ENCODE measurements around the gene FBXL7. TPM values are rescaled to one million over a fixed set of nuclear protein-coding genes. Genes with fewer than 3 reads are reported as not detected.

The FBXL7 gene
- total RNA-seq, 1 donor from 2014 or later: 12.3 TPM

GRCh38 chr5:15951126-15951525 is 451.1 kb downstream of the FBXL7 start:
- TF ChIP-seq EZH2 (IDR thresholded peaks at IDR 0.05) (no peak), CTCF (IDR thresholded peaks at IDR 0.05) (no peak)
- H3K27me3 Mint-ChIP-seq (ENCODE audit: insufficient read depth, low read depth): no peaks in the 10 kb centered on the region
- Histone ChIP-seq H3K4me3 (no peak overlapping the region), H4K20me1 (ENCODE audit: low read depth) (no peaks in the 10 kb centered on the region), H3K79me2 (ENCODE audit: low read depth) (no peaks in the 10 kb centered on the region), H3K36me3 (no peaks in the 10 kb centered on the region), H3K27ac (no peak overlapping the region), H2AFZ (replicated peaks) (no peak overlapping the region), H3K9me3 (ENCODE audit: low read depth) (no peaks in the 10 kb centered on the region), H3K4me2 (no peak overlapping the region), H3K9ac (no peak overlapping the region), H3K4me1 (no peaks in the 10 kb centered on the region), H3F3A (ENCODE audit: low read depth) (no peaks in the 10 kb centered on the region), H3K27me3 (no peaks in the 10 kb centered on the region)
- DNase-seq (ENCODE audit: low spot score): no peak
- H3K27ac Mint-ChIP-seq: no peak overlapping the region
- peaks cover 6% of the 10 kb centered on the region for H3K36me3 Mint-ChIP-seq
- H3K4me3 Mint-ChIP-seq: no peak overlapping the region
- H3K9me3 Mint-ChIP-seq: no peaks in the 10 kb centered on the region
- H3K4me1 Mint-ChIP-seq: no peaks in the 10 kb centered on the region

GRCh38 chr5:15951550-15951949 is 451.6 kb downstream of the FBXL7 start:
- Histone ChIP-seq H3K9me3 (ENCODE audit: low read depth) (no peaks in the 10 kb centered on the region), H3K4me2 (no peak overlapping the region), H3K36me3 (no peaks in the 10 kb centered on the region), H3K4me3 (no peak overlapping the region), H3F3A (ENCODE audit: low read depth) (no peaks in the 10 kb centered on the region), H3K79me2 (ENCODE audit: low read depth) (no peaks in the 10 kb centered on the region), H2AFZ (replicated peaks) (no peak overlapping the region), H3K27me3 (no peaks in the 10 kb centered on the region), H4K20me1 (ENCODE audit: low read depth) (no peaks in the 10 kb centered on the region), H3K9ac (no peak overlapping the region), H3K27ac (no peak overlapping the region), H3K4me1 (no peaks in the 10 kb centered on the region)
- Mint-ChIP-seq H3K4me3 (no peak overlapping the region), H3K4me1 (no peaks in the 10 kb centered on the region), H3K9me3 (no peaks in the 10 kb centered on the region), H3K27me3 (ENCODE audit: insufficient read depth, low read depth) (no peaks in the 10 kb centered on the region), H3K27ac (no peak overlapping the region), H3K36me3 (peaks cover 6% of the 10 kb centered on the region)
- TF ChIP-seq EZH2phosphoT487 (IDR thresholded peaks at IDR 0.05): no peak
- TF ChIP-seq CTCF (IDR thresholded peaks at IDR 0.05): no peak
- no peak for TF ChIP-seq EZH2 (IDR thresholded peaks at IDR 0.05)
- DNase-seq (ENCODE audit: low spot score): no peak

- Histone ChIP-seq H3K27me3 (no peaks in the 10 kb centered on the region), H3K36me3 (no peaks in the 10 kb centered on the region), H3K27ac (no peak overlapping the region), H3F3A (ENCODE audit: low read depth) (no peaks in the 10 kb centered on the region), H2AFZ (replicated peaks) (no peak overlapping the region), H3K9ac (no peak overlapping the region), H3K9me3 (ENCODE audit: low read depth) (no peaks in the 10 kb centered on the region), H3K79me2 (ENCODE audit: low read depth) (no peaks in the 10 kb centered on the region), H3K4me2 (no peak overlapping the region), H3K4me1 (no peaks in the 10 kb centered on the region), H3K4me3 (no peak overlapping the region), H4K20me1 (ENCODE audit: low read depth) (no peaks in the 10 kb centered on the region)
- Mint-ChIP-seq H3K4me1 (no peaks in the 10 kb centered on the region), H3K9me3 (no peaks in the 10 kb centered on the region), H3K4me3 (no peak overlapping the region), H3K27ac (no peak overlapping the region), H3K27me3 (ENCODE audit: insufficient read depth, low read depth) (no peaks in the 10 kb centered on the region), H3K36me3 (no peaks in the 10 kb centered on the region)
- TF ChIP-seq EZH2 (IDR thresholded peaks at IDR 0.05): no peak
- no peak for TF ChIP-seq CTCF (IDR thresholded peaks at IDR 0.05)
- TF ChIP-seq EZH2phosphoT487 (IDR thresholded peaks at IDR 0.05): no peak
- no peak for DNase-seq (ENCODE audit: low spot score)
These were observed 456.6 kb downstream of the FBXL7 start for GRCh38 chr5:15956622-15957021.

- Histone ChIP-seq H3K4me3 (no peak overlapping the region), H3K27ac (no peak overlapping the region), H3K36me3 (no peaks in the 10 kb centered on the region), H4K20me1 (ENCODE audit: low read depth) (no peaks in the 10 kb centered on the region), H2AFZ (replicated peaks) (no peak overlapping the region), H3K4me2 (no peak overlapping the region), H3F3A (ENCODE audit: low read depth) (no peaks in the 10 kb centered on the region), H3K79me2 (ENCODE audit: low read depth) (no peaks in the 10 kb centered on the region), H3K27me3 (no peaks in the 10 kb centered on the region), H3K9ac (no peak overlapping the region), H3K9me3 (ENCODE audit: low read depth) (no peaks in the 10 kb centered on the region), H3K4me1 (no peaks in the 10 kb centered on the region)
- H3K36me3 Mint-ChIP-seq: no peaks in the 10 kb centered on the region
- H3K9me3 Mint-ChIP-seq: no peaks in the 10 kb centered on the region
- no peak for TF ChIP-seq EZH2phosphoT487 (IDR thresholded peaks at IDR 0.05)
- TF ChIP-seq CTCF (IDR thresholded peaks at IDR 0.05): no peak
- TF ChIP-seq EZH2 (IDR thresholded peaks at IDR 0.05): no peak
- no peaks in the 10 kb centered on the region for H3K27me3 Mint-ChIP-seq (ENCODE audit: insufficient read depth, low read depth)
- H3K4me3 Mint-ChIP-seq: no peak overlapping the region
- no peak overlapping the region for H3K27ac Mint-ChIP-seq
- DNase-seq (ENCODE audit: low spot score): no peak
- no peaks in the 10 kb centered on the region for H3K4me1 Mint-ChIP-seq
These were observed 457.1 kb downstream of the FBXL7 start for GRCh38 chr5:15957124-15957523.
